Inferior parietal cortex (tissue), 1 donor: Measurements from ENCODE around the gene AGAP1.
A peak's percentile ranks its signal among the peaks of the same experiment; 100 is the strongest.

ENCODE experiments used
- DNase-seq: peaks from one replicate; pipeline ENCODE4 v3.0.0-alpha.2; 2016; ENCODE audit errors: extremely low spot score

Gene AGAP1

DNA sequence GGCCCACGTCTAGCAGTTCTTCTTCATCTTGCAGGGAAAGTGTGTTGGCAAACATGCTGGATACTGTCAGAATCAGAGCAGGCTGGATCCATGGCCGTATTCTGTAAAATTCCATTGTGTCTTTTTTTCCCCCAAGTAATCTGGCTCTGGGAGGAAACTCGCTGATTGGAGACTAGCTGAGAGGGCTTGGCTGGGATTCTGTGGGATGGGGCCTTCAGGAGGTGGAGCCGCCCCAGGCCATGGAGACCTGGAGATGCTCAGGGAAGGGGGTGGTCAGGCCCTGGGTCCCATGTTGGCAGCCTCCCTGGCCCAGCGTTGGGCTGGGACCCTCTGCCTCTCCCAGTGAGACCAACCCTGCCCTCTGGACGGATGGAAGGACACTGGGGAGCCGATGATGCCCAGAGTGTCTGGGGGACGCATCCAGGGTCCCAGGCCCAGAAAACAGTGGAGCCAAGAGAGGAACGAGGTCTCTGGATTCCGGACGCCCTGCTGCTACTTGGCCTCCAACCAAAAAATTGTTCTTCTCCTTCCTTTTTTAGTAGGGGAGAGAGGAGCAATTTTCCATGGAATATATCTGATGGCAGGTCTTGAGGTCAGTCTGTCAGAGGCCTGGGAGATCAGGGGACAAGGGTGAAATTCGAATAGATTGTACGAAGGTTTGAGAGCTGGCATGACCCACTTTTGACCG, 114.5 kb downstream of the AGAP1 start:
- DNase-seq, result no peak

GRCh38 chr2:235609321-235609720, 115.5 kb downstream of the AGAP1 start:
- DNase-seq, result no peak

GRCh38 chr2:235609746-235610145, 115.9 kb downstream of the AGAP1 start:
- DNase-seq, result no peak

- DNase-seq, result no peak
Measured at GRCh38 chr2:235610696-235611257, 116.9 kb downstream of the AGAP1 start.

- no peak for DNase-seq
Measured at GRCh38 chr2:235611349-235611748, 117.5 kb downstream of the AGAP1 start.

GRCh38 chr2:235611756-235612155, 117.9 kb downstream of the AGAP1 start:
- DNase-seq, result no peak

DNA sequence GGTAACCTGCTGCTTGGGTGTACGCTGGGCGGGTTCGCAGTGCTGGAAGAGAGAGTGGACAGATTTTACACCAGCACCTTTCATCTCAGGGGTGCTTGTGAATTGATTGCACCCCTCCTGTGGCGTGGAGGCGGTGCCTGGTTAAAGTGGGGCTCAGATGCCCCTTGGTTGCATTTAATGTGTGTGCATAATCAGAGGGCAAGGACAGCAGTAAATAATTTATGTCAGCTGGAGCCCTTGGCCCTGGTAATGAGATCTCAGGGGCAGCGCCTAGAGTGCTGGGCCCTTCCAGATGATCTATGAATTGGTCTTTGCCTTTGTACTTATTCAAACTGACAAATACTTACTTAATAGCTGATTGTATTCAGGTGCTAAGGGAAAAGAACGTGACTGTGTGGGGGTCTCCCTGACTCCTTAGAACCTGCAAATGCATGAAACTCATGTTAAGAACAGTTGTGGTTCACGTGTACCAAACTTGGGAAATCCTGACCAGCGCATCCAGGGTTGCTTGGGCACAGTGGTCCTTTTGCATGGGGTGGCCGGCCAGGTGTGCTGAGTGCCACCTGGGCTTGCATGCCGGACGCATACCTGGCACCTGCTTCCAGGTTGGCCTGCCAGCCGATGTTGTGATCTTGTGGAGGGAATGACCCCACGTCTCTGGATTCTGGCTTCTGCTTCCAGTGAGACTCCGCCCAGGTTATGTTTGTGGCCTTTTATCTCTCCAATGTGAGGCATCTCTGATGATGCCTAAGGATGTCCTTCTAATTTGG, 118.5 kb downstream of the AGAP1 start:
- no peak for DNase-seq

DNA sequence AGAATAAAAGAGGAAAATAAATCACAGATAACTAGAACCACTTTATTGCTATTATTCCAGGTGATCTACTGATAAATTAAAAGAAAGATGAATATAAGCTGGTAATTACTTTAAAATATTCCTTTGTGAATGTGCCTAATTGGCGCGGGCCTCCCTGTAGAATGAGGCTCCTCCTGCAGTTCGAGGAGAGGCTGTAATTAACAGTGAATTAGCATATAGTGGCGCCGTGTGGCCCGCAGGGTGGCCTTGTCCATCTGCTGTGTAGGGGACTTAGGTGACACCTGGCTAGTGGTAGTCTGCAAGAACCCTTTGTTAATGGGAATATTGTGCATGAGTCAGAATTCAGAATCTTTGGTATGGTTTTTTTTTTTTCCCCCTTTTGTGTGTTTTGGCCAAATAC, 119.8 kb downstream of the AGAP1 start:
- DNase-seq, result no peak

GRCh38 chr2:235614176-235614860, 120.5 kb downstream of the AGAP1 start:
- peak; percentile 54 for DNase-seq

DNA sequence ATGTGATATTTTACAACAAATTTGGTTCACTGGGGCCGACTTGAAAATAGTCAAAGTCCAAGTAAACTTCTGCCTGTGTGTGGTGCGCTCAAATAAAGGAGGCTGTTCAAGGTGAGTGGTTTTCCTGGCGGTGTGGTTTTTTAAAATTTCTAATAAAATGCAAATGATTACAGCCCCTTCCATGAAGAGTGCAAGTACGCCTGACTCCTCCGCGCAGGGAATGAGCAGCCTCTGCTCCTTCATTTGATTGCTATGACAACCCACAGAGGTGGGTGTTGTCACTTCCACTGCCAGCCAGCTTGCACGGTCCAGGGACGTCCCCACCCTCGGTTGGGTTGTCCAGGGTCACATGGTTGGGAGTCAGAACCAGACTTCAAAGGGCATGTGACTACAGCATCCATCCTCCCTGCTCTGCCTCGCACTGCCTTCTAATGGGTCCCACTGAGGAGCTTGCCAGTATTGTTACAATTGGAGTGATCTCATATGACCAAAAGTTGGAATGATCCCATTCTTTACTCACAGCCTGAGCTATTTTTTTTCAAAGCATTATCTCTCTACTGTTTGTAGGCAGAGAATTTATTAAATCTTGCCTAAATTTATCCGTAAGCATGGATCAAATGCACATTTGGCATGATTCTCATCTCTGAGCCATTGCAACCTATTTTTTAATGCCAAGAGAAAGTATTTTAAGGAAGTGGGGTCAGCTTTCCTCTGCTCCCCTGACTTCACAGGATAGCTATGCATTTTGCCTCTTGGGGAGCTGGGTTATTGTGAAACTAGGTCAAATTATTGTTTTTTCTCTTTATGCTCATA, 121.3 kb downstream of the AGAP1 start:
- DNase-seq, result peak; percentile 92

GRCh38 chr2:235616885-235617284, 123.0 kb downstream of the AGAP1 start:
- DNase-seq, result no peak

- no peak for DNase-seq
Measured at GRCh38 chr2:235618039-235618438, 124.2 kb downstream of the AGAP1 start.

DNA sequence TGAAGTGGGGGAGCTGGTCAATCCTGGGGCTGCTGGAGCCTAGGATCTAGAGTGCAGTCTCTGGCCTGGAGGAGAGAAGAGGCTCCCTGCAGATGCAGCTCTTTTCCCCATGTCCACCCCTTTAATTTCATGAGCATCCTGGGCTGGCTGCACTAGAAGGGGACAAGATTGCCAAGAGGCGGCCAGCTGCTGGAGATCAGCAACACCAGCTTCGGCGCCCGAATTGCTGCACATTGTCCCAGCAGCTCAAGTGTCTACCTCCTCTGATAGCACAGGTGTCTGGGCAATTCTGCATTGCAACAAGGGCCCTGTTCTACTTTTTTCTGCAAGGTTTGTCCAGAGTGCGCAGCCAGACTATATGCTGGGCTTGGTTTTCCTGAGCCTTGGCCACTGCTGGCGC, 125.7 kb downstream of the AGAP1 start:
- DNase-seq, result no peak

DNA sequence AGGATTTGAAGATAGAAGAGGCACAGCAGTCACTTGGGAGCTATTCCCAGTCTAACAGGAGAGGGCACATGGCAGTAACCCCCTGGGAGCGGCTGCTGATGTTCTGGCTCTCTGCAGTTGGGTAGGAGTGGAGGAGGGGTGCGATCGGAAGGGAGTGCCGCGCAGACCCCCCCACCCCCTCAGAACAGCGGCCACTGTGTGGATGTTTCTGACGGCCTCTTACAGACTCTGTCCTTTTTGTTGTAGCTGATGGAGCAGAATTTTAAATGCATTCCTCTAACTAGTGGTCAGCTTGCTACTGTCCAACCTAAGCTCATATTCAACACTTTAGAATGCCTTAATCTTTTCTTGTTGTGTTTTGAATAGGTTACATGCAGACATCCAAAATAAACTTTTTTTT, 127.9 kb downstream of the AGAP1 start:
- DNase-seq, result no peak

DNA sequence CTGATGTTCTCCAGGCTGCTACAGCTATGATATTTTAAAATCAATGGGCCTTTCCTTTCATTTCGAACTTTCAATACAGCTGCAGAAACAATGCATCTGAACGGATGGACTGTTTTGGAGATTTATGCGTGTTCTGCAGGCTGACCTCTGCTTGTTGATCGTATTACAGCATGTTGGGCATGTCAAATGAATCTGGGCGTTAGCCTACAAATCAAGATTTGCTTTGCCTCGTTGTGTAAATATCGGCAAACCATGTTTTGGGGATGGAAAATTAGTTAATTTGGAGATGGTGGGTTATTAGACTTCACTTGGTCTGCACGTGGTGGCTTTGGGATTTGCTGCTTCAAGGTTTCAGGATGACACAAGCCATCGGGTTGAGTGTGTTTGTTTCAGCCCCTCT, 129.3 kb downstream of the AGAP1 start:
- DNase-seq, result no peak

GRCh38 chr2:235623752-235624151, 129.9 kb downstream of the AGAP1 start:
- no peak for DNase-seq

DNA sequence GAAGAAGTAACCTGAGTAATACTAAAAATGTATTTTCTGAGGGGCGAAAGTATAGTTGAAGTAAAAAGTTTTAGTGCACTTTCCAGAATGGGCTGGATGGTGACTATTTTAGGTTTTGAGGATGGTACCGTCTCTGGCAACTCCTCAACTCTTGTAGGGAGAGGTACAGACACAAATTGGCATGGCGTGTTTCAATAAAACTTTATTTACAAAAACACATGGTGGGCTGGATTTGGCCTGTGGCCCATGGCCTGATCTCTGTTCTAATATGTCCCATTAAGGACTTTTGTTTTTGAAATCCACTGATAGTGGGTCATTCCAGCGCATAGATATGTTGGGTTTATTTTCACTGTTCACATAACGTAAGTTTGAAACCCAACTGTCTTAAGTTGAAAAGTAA, 132.8 kb downstream of the AGAP1 start:
- DNase-seq, result no peak

DNA sequence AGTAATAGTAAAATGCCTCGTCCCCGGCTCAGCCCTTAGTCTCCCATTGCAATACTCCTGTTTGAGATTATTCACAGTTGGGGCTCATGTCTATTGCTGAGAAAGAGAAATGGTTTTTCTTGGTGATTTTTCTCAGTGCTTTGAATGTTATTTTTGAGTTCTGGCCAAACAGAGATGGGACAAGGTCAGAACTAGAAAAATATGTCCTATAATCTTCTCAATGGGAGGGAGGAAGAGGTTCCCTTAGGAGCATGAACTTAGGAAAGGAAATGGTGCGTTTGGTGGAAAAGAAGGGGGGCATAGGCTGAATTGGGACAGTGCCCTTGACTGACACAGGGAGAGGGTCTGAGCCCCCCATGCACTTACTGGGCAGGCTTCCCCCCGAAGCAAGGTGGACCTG, 133.8 kb downstream of the AGAP1 start:
- no peak for DNase-seq

DNA sequence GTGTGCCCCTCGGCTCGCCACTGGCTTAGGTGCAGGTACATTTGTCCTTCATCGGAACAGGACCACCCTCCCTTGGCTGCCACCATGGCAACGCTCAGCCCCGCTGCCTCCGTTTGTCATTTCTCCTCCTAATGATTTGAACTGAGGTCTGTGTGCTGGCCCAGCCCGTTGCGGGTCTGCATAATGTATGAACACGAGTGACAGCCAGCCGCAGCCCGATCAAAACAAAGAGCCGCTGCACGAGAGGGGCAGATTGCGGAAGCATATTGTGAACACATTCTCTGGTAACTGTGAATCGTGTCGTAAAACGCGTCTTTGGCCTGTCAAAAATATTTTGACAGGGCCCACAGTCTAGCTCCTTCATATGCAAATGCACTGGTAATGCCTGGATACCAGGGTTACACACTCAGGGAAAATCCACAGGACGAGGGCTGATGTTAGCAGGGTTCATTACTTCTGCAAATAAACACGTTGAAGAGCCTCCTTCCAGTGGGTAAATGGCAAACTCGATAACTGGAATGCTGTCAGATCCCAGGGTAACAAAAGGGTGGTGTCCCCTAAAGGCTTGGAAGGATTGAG, 137.0 kb downstream of the AGAP1 start:
- no peak for DNase-seq

GRCh38 chr2:235634435-235635158, 140.8 kb downstream of the AGAP1 start:
- DNase-seq, result no peak

DNA sequence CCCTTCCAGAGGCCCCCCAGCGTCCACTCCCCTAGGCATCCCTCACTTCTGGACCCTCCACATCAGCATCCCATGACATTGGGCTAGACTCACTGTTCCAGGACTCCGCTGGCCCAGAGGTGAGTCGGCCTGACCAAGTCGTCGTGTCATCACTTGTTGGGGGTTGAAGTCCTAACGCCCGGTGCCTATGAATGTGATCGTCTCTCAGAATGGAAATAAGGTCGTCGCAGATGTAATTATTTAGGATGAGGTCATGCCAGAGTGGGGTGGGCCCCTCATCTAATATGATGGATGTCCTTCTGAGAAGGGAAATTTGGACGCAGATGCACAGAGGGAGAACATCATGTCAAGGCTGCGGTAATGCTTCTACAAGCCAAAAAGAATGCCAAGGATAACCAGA, 142.7 kb downstream of the AGAP1 start:
- no peak for DNase-seq
